Measurements from ENCODE around the gene PARD3. TPM values are rescaled to one million over a fixed set of nuclear protein-coding genes. Genes with fewer than 3 reads are reported as not detected.

PARD3 gene
- total RNA-seq, 1 experiment from 2014 or later: 46.3 TPM

- peaks cover 17% of the 10 kb centered on the region for H3K79me2 ChIP-seq (ENCODE audit: insufficient read depth, low read length)
- H3K4me1 ChIP-seq (ENCODE audit: control insufficient read depth in 1 of 2, insufficient read depth in 2 of 2, low read length in 2 of 2): peaks cover 6 to 7% of the 10 kb centered on the region in 2 experiments; a peak in 3 of 4 replicates
- no peak overlapping the region for H3K9ac ChIP-seq (ENCODE audit: low read length)
- POLR2A ChIA-PET: no interaction called here
- no peak overlapping the region for H3K27ac ChIP-seq (ENCODE audit: low read depth, low read length)
- no peaks in the 10 kb centered on the region for H3K9me3 ChIP-seq (ENCODE audit: control insufficient read depth in 1 of 2, insufficient read depth in 1 of 2, low read depth in 1 of 2, low read length in 2 of 2)
- no peak overlapping the region for H3K4me3 ChIP-seq (replicated peaks in 1 of 2; ENCODE audit: low read depth in 1 of 2, low read length in 2 of 2)
- H3K36me3 ChIP-seq (ENCODE audit: control insufficient read depth in 1 of 2, insufficient read depth in 2 of 2, low read length in 2 of 2): no peaks in the 10 kb centered on the region
- no peak overlapping the region for H3K4me2 ChIP-seq (ENCODE audit: low read length)
- intact Hi-C loops (cut with micrococcal nuclease): no loop called here
- BruUV-seq (replicated peaks): no TSS peak
- RAD21 ChIA-PET (ENCODE audit: low non-redundant PET in 1 of 2, low total read pairs in 2 of 2, uncharacterized antibody in 2 of 2, unreplicated experiment in 2 of 2): no interaction called here
- 0 out of 2 replicates have a peak, but pooled peaks cover 3% of the 10 kb centered on the region for H4K20me1 ChIP-seq (ENCODE audit: insufficient read depth)
- TF ChIP-seq REST (IDR thresholded peaks at IDR 0.05; ENCODE audit: low read depth): no peak
- H2AFZ ChIP-seq (ENCODE audit: low read depth, low read length, poor library complexity, severe bottlenecking): no peak overlapping the region
- ATAC-seq (no peak), DNase-seq (ENCODE audit: low read depth, low spot score) (no peak)
- H3K9me2 ChIP-seq (ENCODE audit: insufficient read depth): no peaks in the 10 kb centered on the region
- CTCF ChIA-PET: no interaction called here
- no peaks in the 10 kb centered on the region for H3K27me3 ChIP-seq (ENCODE audit: insufficient read depth, low read length)
These were observed 153.5 kb downstream of the PARD3 start for GRCh38 chr10:34661580-34661979.

- TF ChIP-seq JUND (IDR thresholded peaks at IDR 0.05): no peak
- TF ChIP-seq CBX3 (IDR thresholded peaks at IDR 0.05; ENCODE audit: low read depth): no peak
- no peak for TF ChIP-seq POLR2AphosphoS5 (IDR thresholded peaks at IDR 0.05; ENCODE audit: low read depth, low read length)
- no peak for TF ChIP-seq EGR1 (IDR thresholded peaks at IDR 0.05; ENCODE audit: low read depth)
- no peak for TF ChIP-seq ATF3 (IDR thresholded peaks at IDR 0.05)
- no peak for TF ChIP-seq FOSL1 (IDR thresholded peaks at IDR 0.05; ENCODE audit: low read depth)
- no peak for TF ChIP-seq ZNF274 (IDR thresholded peaks at IDR 0.05; ENCODE audit: low read depth, low read length)
- no peak for TF ChIP-seq CTCF (IDR thresholded peaks at IDR 0.05 in 2 of 3, conservative IDR thresholded peaks at IDR 0.05 in 1 of 3; ENCODE audit: borderline replicate concordance in 1 of 3, insufficient read depth in 1 of 3, low read depth in 2 of 3, low read length in 2 of 3)
- no peak for TF ChIP-seq POLR2A (IDR thresholded peaks at IDR 0.05; ENCODE audit: borderline replicate concordance, extremely low read depth, insufficient read depth, insufficient read length)
- peaks cover 2 to 7% of the 10 kb centered on the region in 2 experiments; a peak in 1 of 4 replicates for H3K4me1 ChIP-seq (ENCODE audit: control insufficient read depth in 1 of 2, insufficient read depth in 2 of 2, low read length in 2 of 2)
- peaks cover 28% of the 10 kb centered on the region for H3K79me2 ChIP-seq (ENCODE audit: insufficient read depth, low read length)
- no peak overlapping the region for H2AFZ ChIP-seq (ENCODE audit: low read depth, low read length, poor library complexity, severe bottlenecking)
- ChIA-PET RAD21 (ENCODE audit: low non-redundant PET in 1 of 2, low total read pairs in 2 of 2, uncharacterized antibody in 2 of 2, unreplicated experiment in 2 of 2) (interaction anchor here in 1 of 2 experiments (1.1 kb wide), 1 partner anchor 167 kb away, joined by 3 read pairs; no protein-coding TSS in a partner anchor), CTCF (interaction anchor here (1.1 kb wide), 1 partner anchor 279 kb away, joined by 3 read pairs; no protein-coding TSS in a partner anchor), POLR2A (no interaction called here)
- no peaks in the 10 kb centered on the region for H3K9me3 ChIP-seq (ENCODE audit: control insufficient read depth in 1 of 2, insufficient read depth in 1 of 2, low read depth in 1 of 2, low read length in 2 of 2)
- H3K9me2 ChIP-seq (ENCODE audit: insufficient read depth): no peaks in the 10 kb centered on the region
- no TSS peak for BruUV-seq (replicated peaks)
- no peaks in the 10 kb centered on the region for H3K36me3 ChIP-seq (ENCODE audit: control insufficient read depth in 1 of 2, insufficient read depth in 2 of 2, low read length in 2 of 2)
- H4K20me1 ChIP-seq (ENCODE audit: insufficient read depth): 0 out of 2 replicates have a peak, but pooled peaks cover 4% of the 10 kb centered on the region
- no peak overlapping the region for H3K4me3 ChIP-seq (replicated peaks in 1 of 2; ENCODE audit: low read depth in 1 of 2, low read length in 2 of 2)
- no peak overlapping the region for H3K9ac ChIP-seq (ENCODE audit: low read length)
- no peaks in the 10 kb centered on the region for H3K27me3 ChIP-seq (ENCODE audit: insufficient read depth, low read length)
- ATAC-seq (no peak), DNase-seq (ENCODE audit: low read depth, low spot score) (no peak)
- intact Hi-C loops (cut with micrococcal nuclease): loop anchor here (5.0 kb wide), 2 partner anchors 303 to 558 kb away; no protein-coding TSS in a partner anchor
- H3K4me2 ChIP-seq (ENCODE audit: low read length): no peak overlapping the region
- no peak overlapping the region for H3K27ac ChIP-seq (ENCODE audit: low read depth, low read length)
These were observed 156.2 kb downstream of the PARD3 start for GRCh38 chr10:34658934-34659333.

Measured in HCT116 (cell line).